Vagina (tissue), 2 donors: ENCODE results near the gene PSMD6. TPM values are rescaled to one million over a fixed set of nuclear protein-coding genes. Genes with fewer than 3 reads are reported as not detected.

Source experiments
- DNase-seq, 2 donors: peaks; one replicate each; pipeline ENCODE4 v3.0.0-alpha.2; 2017; ENCODE audit errors: extremely low spot score in 2 of 2
- H3K27ac ChIP-seq: fragments of 200-600 bp; sonication (generic); one replicate; pipeline ENCODE4 v1.5.1; 2019
- H3K27me3 ChIP-seq: fragments of 200-600 bp; sonication (generic); one replicate; pipeline ENCODE4 v1.5.1; 2019
- H3K36me3 ChIP-seq, 2 donors: fragments of 200-600 bp; sonication (generic); one replicate each; pipeline ENCODE4 v1.5.1; 2017 to 2019
- H3K4me1 ChIP-seq: fragments of 200-600 bp; sonication (generic); one replicate; pipeline ENCODE4 v1.5.1; 2019
- H3K4me3 ChIP-seq, 2 donors: fragments of 200-600 bp; sonication (generic); 1 replicate in 1 of 2; 2 replicates in 1 of 2; pipeline ENCODE4 v1.5.1; 2016 to 2019
- H3K9me3 ChIP-seq: fragments of 200-600 bp; sonication (generic); one replicate; pipeline ENCODE4 v1.5.1; 2019
- POLR2A ChIP-seq, 2 donors: fragments of 450-650 bp; IDR thresholded peaks; one replicate each; pipeline ENCODE4 v1.6.1; 2017; ENCODE audit warnings: antibody characterized with exemption in 2 of 2, mild to moderate bottlenecking in 2 of 2, moderate library complexity in 2 of 2
- POLR2AphosphoS5 ChIP-seq, 2 donors: sonication (generic); formaldehyde crosslinking; IDR thresholded peaks; one replicate each; pipeline ENCODE4 v1.9.0; 2017; ENCODE audit warnings: antibody characterized with exemption in 2 of 2, mild to moderate bottlenecking in 2 of 2, low read depth in 1 of 2; ENCODE audit not compliant: insufficient read depth in 1 of 2
- intact Hi-C: fragments of 100-400 bp; cut with DNase I; formaldehyde crosslinking; loops from one replicate; pipeline ENCODE4 v1.15.1; 2023
- total RNA-seq: library from RNA; depleted of rRNA; stranded (reverse); fragments of >200 nt; gene quantifications from one replicate; pipeline ENCODE4 v1.2.3, GENCODE V29; 2016
- TF ChIP-seq, protein P1 (sequence below), 3 experiments: fragments of 450-650 bp in 2 of 3; fragments of 200-600 bp in 1 of 3; sonication (generic) in 1 of 3; IDR thresholded peaks; one replicate each; pipeline ENCODE4 v1.5.1; 2017 to 2019; ENCODE audit warnings: antibody characterized with exemption in 3 of 3, mild to moderate bottlenecking in 2 of 3, moderate library complexity in 2 of 3

The PSMD6 gene
- total RNA-seq, 1 donor from 2014 or later: 50.3 TPM

DNA sequence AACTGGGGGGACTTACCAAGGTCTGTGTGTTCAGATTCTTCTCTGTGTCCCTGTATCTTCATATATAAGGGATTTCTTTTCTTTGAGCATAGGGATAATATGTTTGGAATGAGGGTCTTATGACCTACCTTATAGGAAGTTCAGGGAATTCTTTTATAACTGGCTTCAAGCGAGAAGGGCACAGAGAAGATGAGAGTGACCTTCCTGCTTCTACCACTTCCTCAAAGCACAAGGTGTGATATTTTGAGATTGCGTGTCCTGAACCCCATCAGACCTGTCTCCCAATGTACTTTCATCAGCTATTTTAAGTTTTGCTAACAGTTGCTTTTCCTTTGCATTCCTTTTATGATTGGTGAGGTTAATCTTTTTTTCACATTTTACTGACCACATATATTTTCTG, 3.1 kb upstream of the PSMD6 start:
- DNase-seq: no peak

DNA sequence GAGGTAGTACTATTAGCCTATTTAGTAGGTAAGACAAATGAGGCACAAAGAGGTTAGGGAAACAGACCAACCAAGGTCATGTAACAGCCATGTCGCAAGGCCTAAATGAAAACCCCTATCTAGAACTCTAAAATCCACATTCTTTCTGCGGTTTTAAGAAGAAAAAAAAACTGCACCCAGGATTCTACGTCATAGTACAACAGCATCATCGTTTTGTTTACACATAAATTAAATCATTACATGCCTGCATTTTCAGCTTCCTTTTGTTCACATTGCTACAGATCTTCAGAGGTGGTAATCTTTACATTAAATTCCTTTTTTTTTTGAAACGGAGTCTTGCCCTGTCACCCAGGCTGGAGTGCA, 548 bp upstream of the PSMD6 start:
- intact Hi-C loops: no loop called here

More for the DNA sequence above, 3.1 kb upstream of the PSMD6 start:
- Histone ChIP-seq H3K9me3 (no peaks in the 10 kb centered on the region), H3K27ac (no peak overlapping the region), H3K36me3 (no peaks in the 10 kb centered on the region), H3K27me3 (no peaks in the 10 kb centered on the region), H3K4me3 (no peak overlapping the region), H3K4me1 (peaks cover 27% of the 10 kb centered on the region)
- TF ChIP-seq, protein P1, sequence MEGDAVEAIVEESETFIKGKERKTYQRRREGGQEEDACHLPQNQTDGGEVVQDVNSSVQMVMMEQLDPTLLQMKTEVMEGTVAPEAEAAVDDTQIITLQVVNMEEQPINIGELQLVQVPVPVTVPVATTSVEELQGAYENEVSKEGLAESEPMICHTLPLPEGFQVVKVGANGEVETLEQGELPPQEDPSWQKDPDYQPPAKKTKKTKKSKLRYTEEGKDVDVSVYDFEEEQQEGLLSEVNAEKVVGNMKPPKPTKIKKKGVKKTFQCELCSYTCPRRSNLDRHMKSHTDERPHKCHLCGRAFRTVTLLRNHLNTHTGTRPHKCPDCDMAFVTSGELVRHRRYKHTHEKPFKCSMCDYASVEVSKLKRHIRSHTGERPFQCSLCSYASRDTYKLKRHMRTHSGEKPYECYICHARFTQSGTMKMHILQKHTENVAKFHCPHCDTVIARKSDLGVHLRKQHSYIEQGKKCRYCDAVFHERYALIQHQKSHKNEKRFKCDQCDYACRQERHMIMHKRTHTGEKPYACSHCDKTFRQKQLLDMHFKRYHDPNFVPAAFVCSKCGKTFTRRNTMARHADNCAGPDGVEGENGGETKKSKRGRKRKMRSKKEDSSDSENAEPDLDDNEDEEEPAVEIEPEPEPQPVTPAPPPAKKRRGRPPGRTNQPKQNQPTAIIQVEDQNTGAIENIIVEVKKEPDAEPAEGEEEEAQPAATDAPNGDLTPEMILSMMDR (IDR thresholded peaks at IDR 0.05): no peak
- no peak for TF ChIP-seq POLR2A (IDR thresholded peaks at IDR 0.05)
- TF ChIP-seq POLR2AphosphoS5 (IDR thresholded peaks at IDR 0.05; ENCODE audit: insufficient read depth in 1 of 2, low read depth in 1 of 2): no peak
- intact Hi-C loops: no loop called here

DNA sequence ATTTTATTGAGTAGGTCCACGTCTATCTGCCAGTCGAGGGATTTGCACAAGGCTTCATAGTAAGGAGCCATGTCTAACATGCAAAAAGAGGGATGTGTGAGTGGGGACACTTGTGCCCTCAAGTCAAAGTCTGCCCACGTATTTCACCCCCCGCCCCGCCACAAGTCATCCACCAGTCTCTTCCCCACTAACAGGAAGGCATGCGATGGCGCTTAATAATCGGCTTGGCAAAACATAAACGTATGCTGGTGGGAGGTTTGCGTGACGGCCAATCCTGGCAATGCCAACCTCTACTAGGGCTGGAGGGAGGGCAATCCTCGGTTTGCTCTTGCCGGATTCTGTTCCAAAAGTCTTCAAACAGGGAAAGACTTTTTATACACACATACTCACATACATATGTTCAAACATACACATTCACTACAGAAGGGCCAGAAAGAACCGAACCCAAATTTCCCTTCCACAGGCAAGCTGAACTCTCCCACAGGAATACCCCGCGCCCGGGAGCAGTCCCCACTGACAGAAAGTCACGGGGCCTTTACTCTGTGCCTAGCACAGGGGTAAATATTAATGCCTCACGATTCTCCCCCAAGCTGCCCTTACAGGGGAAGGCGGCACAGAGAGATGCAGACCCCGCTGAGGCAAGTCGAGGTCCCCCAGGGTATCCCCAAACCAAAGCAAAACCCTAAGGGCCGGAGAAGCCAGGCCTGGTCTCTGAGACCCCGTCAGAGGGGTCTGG, 675 bp downstream of the PSMD6 start:
- peak overlapping the region; percentile 81 for H3K27ac ChIP-seq
- no peak for TF ChIP-seq POLR2A (IDR thresholded peaks at IDR 0.05)
- TF ChIP-seq, protein P1 (IDR thresholded peaks at IDR 0.05): no peak
- TF ChIP-seq POLR2AphosphoS5 (IDR thresholded peaks at IDR 0.05; ENCODE audit: insufficient read depth in 1 of 2, low read depth in 1 of 2): no peak
- peak overlapping the region; percentile 97 to 100 for H3K4me3 ChIP-seq
- H3K9me3 ChIP-seq: no peaks in the 10 kb centered on the region
- no peaks in the 10 kb centered on the region for H3K27me3 ChIP-seq
- intact Hi-C loops: no loop called here
- peaks cover 6 to 26% of the 10 kb centered on the region in 2 donors for H3K36me3 ChIP-seq
- no peak for DNase-seq
- H3K4me1 ChIP-seq: peaks cover 32% of the 10 kb centered on the region

More for the DNA sequence above, 548 bp upstream of the PSMD6 start:
- Histone ChIP-seq H3K36me3 (peaks cover 6 to 14% of the 10 kb centered on the region in 2 donors), H3K27me3 (no peaks in the 10 kb centered on the region), H3K27ac (peak overlapping the region; percentile 81), H3K4me3 (peak overlapping the region; percentile 97 to 100), H3K9me3 (no peaks in the 10 kb centered on the region), H3K4me1 (peaks cover 32% of the 10 kb centered on the region)
- TF ChIP-seq, protein P1 (IDR thresholded peaks at IDR 0.05): no peak
- no peak for TF ChIP-seq POLR2AphosphoS5 (IDR thresholded peaks at IDR 0.05; ENCODE audit: insufficient read depth in 1 of 2, low read depth in 1 of 2)
- TF ChIP-seq POLR2A (IDR thresholded peaks at IDR 0.05): no peak
- DNase-seq: no peak

DNA sequence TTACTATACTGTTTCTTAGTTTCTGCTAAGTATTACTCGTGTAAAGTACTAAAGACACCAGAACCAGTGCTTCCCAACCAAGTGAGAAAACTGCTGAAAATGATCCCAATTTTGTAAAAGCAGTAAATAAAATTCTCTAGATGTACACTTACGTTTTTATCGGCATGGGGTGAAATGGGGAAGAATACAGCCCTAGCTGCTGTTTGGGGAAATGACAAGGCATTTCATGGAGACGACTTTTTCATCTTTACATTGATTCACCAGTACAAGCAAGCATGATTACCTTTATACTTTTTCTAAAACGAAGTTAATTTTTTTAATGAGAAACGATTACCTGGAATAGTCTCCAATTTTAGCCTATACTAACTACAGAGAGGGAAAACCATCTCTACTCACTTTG, 1.4 kb downstream of the PSMD6 start:
- H3K4me3 ChIP-seq: peak overlapping the region; percentile 97 to 100
- intact Hi-C loops: no loop called here
- no peaks in the 10 kb centered on the region for H3K9me3 ChIP-seq
- peaks cover 32% of the 10 kb centered on the region for H3K4me1 ChIP-seq
- peaks cover 6 to 30% of the 10 kb centered on the region in 2 donors for H3K36me3 ChIP-seq
- no peaks in the 10 kb centered on the region for H3K27me3 ChIP-seq
- H3K27ac ChIP-seq: no peak overlapping the region
- TF ChIP-seq, protein P1 (IDR thresholded peaks at IDR 0.05): no peak
- TF ChIP-seq POLR2A (IDR thresholded peaks at IDR 0.05) (no peak), POLR2AphosphoS5 (IDR thresholded peaks at IDR 0.05; ENCODE audit: insufficient read depth in 1 of 2, low read depth in 1 of 2) (no peak)
- DNase-seq: no peak

DNA sequence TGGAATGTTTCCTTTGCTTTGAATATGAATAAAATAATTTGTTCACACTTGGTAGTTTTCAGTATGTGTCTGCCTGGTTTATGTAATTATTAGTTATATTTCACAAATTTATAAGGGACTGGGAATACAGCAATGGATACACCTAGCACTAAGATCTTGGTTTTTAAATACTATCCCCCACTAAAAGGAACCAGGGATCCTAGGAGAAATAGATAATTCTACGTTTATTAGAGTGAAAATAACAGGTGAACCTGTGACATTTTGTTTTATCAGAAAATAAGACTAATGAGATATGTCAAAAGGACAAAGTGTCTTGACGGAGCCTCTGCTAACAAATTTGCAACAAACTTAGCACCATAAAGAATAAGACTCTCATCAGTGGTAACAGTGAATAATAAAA, 3.4 kb downstream of the PSMD6 start:
- peaks cover 6 to 48% of the 10 kb centered on the region in 2 donors for H3K36me3 ChIP-seq
- peaks cover 32% of the 10 kb centered on the region for H3K4me1 ChIP-seq
- H3K27ac ChIP-seq: no peak overlapping the region
- DNase-seq: no peak
- H3K27me3 ChIP-seq: no peaks in the 10 kb centered on the region
- intact Hi-C loops: no loop called here
- TF ChIP-seq, protein P1 (IDR thresholded peaks at IDR 0.05): no peak
- TF ChIP-seq POLR2A (IDR thresholded peaks at IDR 0.05) (no peak), POLR2AphosphoS5 (IDR thresholded peaks at IDR 0.05; ENCODE audit: insufficient read depth in 1 of 2, low read depth in 1 of 2) (no peak)
- H3K9me3 ChIP-seq: no peaks in the 10 kb centered on the region
- H3K4me3 ChIP-seq: no peak overlapping the region
